Subcutaneous abdominal adipose tissue (tissue), 5 donors: ENCODE measurements around the gene HS1BP3.

Experiments
- H3K27ac ChIP-seq: one replicate; pipeline ENCODE4 v1.7.0; 2013; ENCODE audit warnings: low read depth, mild to moderate bottlenecking, inconsistent platforms, low read length, moderate library complexity
- H3K27me3 ChIP-seq, 5 donors: one replicate each; pipeline ENCODE4 v1.7.0; 2013; ENCODE audit warnings: low read length in 5 of 5, inconsistent platforms in 1 of 5; ENCODE audit not compliant: control insufficient read depth in 5 of 5, insufficient read depth in 4 of 5
- H3K36me3 ChIP-seq, 5 donors: one replicate each; pipeline ENCODE4 v1.7.0; 2013; ENCODE audit warnings: low read length in 5 of 5; ENCODE audit not compliant: control insufficient read depth in 5 of 5, insufficient read depth in 5 of 5
- H3K4me1 ChIP-seq, 5 donors: one replicate each; pipeline ENCODE4 v1.7.0; 2013; ENCODE audit warnings: low read length in 5 of 5, mild to moderate bottlenecking in 3 of 5, moderate library complexity in 1 of 5; ENCODE audit not compliant: control insufficient read depth in 5 of 5, insufficient read depth in 5 of 5
- H3K4me3 ChIP-seq, 5 donors: one replicate each; pipeline ENCODE4 v1.7.0; 2013; ENCODE audit warnings: low read length in 5 of 5, low read depth in 1 of 5
- H3K9ac ChIP-seq, 5 donors: one replicate each; pipeline ENCODE4 v1.7.0; 2013; ENCODE audit warnings: low read length in 5 of 5, mild to moderate bottlenecking in 4 of 5, moderate library complexity in 3 of 5
- H3K9me3 ChIP-seq, 5 donors: one replicate each; pipeline ENCODE4 v1.7.0; 2013; ENCODE audit warnings: low read length in 5 of 5; ENCODE audit not compliant: control insufficient read depth in 5 of 5
- donor health status: healthy.
- donor health status: healthy.
- donor health status: healthy.
- donor health status: healthy.
- donor health status: healthy.

HS1BP3 gene

DNA sequence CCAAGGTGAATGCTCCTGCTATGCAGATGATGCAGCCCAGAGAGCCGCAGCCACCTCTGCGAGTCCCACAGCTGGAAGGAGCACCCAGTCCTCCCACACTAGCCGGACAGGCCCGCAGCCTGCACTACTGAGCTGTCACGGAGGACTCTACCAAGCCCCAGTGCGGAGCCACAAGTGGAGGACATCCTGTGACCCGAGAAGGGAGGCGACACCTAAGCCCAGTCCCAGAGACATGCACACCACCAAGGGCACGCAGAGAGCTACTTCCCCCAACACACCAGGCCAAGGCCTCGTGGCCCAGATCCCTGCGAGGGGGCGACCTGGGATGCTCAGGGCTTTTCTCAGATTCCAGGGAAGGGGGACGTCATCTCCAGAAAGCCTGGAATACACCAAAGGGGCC is 12.9 kb downstream of the HS1BP3 start:
- H3K27me3 ChIP-seq, result no peaks in the 10 kb centered on the region
- no peak overlapping the region for H3K4me3 ChIP-seq
- H3K27ac ChIP-seq, result no peak overlapping the region
- no peak overlapping the region for H3K9ac ChIP-seq
- H3K9me3 ChIP-seq, result no peaks in the 10 kb centered on the region
- peaks cover 3 to 67% (median 51%) of the 10 kb centered on the region in 5 donors for H3K36me3 ChIP-seq
- peaks cover 14 to 54% (median 41%) of the 10 kb centered on the region in 5 donors for H3K4me1 ChIP-seq

DNA sequence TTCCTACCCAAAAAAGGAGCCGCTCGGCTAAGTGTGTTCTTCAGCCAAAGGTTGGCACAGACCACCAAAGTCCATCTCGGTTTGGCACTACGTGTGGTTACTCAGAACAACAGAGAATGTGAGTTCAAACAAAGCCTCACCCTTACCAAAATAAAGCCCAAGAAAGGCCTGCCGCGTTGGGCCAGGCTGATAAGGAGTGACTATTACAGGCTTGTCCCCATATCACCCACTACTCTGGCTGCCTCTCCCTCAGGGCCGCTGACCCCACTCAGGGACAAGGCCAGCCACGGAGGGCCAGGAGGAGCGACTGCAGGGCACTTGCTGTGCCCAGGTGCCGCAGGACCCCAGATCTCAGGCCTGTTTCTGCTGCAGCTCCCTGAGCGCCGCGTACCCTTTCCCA is 13.8 kb downstream of the HS1BP3 start:
- no peak overlapping the region for H3K9ac ChIP-seq

DNA sequence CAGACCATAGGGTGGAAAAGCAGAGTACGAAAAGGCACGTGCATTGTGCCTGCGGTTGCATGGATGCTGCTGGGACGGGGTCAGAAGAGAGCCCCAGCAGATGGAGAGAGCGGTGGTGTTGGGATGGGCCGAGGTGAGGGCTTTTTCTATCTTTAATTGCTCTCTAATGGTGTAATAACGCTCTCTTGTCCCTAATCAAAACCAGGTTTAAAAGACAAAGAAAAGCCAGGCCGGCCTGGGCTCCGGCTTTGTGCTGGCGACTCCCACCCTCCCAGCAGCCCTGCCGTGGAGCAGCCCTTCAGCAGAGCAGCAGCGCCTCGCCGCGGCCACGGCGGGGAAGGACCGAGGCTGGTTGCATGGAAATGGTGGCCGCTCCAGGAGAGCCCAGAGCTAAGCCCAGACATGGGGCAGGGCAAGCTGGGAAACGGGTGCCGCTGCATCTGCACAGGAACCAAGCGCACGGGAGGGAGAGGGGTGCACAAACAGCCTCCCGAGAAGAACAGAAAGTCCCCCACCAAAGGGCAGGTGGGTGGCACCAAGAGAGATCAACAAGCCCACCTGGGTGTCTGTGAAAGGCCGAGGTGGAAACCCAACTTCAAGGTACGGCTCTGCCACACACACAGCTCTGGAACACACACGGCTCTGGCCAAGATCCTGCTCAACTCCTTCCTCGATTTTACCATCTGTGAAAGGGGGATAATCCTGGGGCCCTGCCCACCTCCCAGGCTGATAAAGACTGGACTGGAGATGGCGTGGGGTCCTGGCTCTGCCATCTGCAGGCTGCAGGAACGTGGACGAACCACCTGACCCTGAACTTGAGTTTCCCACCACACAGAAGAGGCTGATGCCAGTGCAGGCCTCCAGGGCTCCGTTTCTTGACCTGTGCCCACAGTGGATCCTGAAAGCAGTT is 15.0 kb downstream of the HS1BP3 start:
- Histone ChIP-seq H3K36me3 (peaks cover 3 to 66% (median 43%) of the 10 kb centered on the region in 5 donors), H3K9me3 (no peaks in the 10 kb centered on the region), H3K9ac (peak overlapping the region in 3 of 5 donors; percentile 17 to 48 (median 30)), H3K4me1 (peaks cover 12 to 39% (median 30%) of the 10 kb centered on the region in 5 donors), H3K27ac (peak overlapping the region; percentile 30), H3K27me3 (no peaks in the 10 kb centered on the region), H3K4me3 (peak overlapping the region in 1 of 5 donors; percentile 36)

More for the DNA sequence above, 13.8 kb downstream of the HS1BP3 start:
- Histone ChIP-seq H3K27ac (no peak overlapping the region), H3K27me3 (no peaks in the 10 kb centered on the region), H3K36me3 (peaks cover 3 to 69% (median 48%) of the 10 kb centered on the region in 5 donors), H3K4me3 (no peak overlapping the region), H3K4me1 (peaks cover 14 to 50% (median 35%) of the 10 kb centered on the region in 5 donors), H3K9me3 (no peaks in the 10 kb centered on the region)

DNA sequence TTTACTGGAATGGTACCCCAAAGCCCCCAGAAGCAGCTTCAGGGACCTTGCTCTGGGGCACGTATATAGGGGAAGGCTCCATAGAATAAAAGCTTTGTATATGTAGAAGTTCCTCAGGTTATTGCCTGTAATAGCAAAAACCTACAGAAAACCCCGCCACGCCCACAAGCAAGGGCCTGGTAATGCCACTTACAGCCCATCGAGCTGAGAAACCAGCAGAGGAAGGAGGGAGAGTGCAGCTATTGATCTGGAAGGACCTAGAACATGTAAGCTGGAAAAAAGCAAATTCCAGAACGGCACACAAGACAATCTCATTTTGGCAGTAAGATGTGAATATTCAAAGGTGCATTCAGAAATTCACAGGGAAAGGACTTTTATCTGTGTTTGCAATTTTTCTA is 15.8 kb downstream of the HS1BP3 start:
- peak overlapping the region; percentile 30 for H3K27ac ChIP-seq
- no peaks in the 10 kb centered on the region for H3K27me3 ChIP-seq
- H3K4me3 ChIP-seq, result no peak overlapping the region
- H3K9ac ChIP-seq, result peak overlapping the region in 2 of 5 donors; percentile 47 to 48
- H3K36me3 ChIP-seq, result peaks cover 3 to 62% (median 39%) of the 10 kb centered on the region in 5 donors
- peaks cover 12 to 35% (median 28%) of the 10 kb centered on the region in 5 donors for H3K4me1 ChIP-seq
- no peaks in the 10 kb centered on the region for H3K9me3 ChIP-seq

DNA sequence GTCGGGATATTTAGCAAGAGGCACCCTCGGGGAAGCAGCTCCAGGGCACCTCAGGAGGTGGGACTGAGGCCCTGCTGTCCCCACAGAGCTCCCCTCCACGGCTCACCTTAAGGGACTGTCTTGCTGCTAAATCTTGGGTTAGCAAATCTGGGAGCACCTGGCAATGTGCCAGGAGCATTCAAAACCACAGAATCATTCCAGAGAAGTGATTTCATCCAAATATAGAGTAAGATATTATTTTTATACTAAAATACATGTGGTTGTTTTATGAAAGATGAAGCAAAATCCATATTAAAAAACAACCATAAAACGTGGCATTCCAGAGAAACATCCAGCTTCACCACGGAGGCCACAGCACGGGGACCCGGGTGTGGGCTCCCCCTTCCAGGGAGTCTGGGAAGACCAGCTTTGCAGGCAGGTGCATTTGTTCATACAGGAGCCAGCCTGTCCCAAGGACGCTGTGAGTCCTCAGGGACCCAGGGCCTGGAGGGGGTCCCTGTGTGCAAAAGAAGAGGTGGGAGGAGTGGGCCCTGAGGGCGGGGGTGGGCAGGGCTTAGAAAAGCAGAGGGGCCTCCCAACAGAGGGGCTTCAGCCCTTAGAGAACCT is 16.3 kb downstream of the HS1BP3 start:
- Histone ChIP-seq H3K9me3 (no peaks in the 10 kb centered on the region), H3K27ac (peak overlapping the region; percentile 23), H3K36me3 (peaks cover 3 to 61% (median 38%) of the 10 kb centered on the region in 5 donors), H3K27me3 (no peaks in the 10 kb centered on the region), H3K4me3 (no peak overlapping the region), H3K4me1 (peaks cover 12 to 35% (median 28%) of the 10 kb centered on the region in 5 donors), H3K9ac (peak overlapping the region in 1 of 5 donors; percentile 34)

DNA sequence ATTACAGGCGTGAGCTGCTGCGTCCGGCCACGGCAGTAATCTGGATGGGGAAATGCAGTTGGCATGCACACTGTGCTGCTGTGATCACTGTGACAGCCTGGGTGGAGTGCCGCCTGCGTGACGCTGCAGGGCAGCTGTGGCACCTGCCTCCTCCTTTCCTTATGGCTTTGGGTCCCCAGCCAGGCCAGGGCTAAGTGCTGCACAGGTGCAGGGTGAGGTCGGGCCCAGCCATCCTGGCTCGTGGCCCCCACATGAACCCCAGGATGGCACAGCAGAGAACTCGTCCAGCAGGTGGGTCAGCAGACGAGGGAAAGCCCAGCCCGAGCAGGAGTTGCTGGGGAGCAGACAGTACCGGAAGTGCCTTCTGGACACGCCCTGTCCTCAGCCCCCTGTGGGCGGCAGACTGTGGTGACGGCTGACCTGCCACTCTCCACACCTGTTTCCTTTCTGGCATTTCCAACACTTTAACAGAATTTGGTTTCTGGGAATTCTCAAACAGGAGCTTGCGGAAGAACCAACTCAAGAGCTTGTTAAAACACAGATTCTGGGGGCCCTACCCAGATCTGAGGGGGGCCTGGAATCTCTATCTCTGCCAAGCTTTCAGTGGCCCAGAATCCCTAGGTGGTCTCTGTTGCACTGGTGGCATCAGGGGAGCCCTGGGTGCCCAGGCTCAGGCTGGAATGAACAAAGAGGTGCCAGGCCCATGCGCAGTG is 16.9 kb downstream of the HS1BP3 start:
- Histone ChIP-seq H3K36me3 (peaks cover 0 to 61% (median 37%) of the 10 kb centered on the region in 5 donors), H3K9me3 (no peaks in the 10 kb centered on the region), H3K27me3 (no peaks in the 10 kb centered on the region), H3K27ac (peak overlapping the region; percentile 23), H3K4me3 (no peak overlapping the region), H3K4me1 (peaks cover 12 to 35% (median 28%) of the 10 kb centered on the region in 5 donors), H3K9ac (peak overlapping the region in 1 of 5 donors; percentile 34)

DNA sequence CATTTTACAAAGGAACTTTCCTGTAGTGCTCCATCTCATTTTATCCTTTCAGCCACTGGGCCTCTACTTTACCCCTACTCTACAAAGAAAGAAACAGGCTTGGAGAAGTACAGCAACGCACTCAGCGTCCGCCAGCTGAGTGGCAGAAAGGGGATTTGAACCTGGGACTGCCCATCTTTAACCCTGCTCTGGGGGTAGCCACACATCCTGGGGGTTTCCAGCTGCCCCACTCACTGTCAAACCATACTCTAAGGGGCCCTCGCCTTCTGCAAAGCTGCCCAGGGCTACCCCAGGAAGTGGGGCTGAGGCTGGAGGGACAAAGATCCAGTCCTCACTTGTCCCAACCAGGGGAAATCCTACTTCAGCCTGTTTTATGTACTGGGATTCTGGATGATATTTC is 17.9 kb downstream of the HS1BP3 start:
- Histone ChIP-seq H3K27ac (no peak overlapping the region), H3K4me1 (peaks cover 12 to 35% (median 28%) of the 10 kb centered on the region in 5 donors), H3K9ac (no peak overlapping the region)

DNA sequence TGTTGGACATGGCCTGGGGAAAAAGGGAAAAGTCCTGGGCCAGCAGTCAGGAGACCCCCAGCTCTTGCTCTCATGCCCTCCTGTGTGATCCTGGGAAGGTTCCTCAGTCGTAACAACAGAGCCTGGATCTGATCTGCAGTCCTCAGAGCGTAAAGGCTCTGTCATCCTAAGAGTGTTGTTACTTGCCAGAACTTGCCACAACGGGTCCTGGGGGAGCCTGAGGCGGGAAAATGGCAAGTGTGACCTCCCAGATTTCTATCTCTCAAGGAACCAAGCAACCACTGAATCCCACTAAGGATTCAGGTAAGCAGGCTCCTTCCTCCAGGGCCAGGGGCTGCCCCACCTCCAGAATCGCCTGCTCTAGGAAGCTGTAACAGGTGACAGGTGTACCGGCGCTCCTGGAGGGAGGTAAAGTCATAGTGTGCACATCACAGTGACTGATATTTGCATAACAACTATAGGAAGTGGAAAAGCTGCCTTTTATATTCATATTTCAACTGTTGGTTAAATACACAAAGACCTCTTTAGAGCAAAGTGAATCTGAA is 18.4 kb downstream of the HS1BP3 start:
- Histone ChIP-seq H3K36me3 (peaks cover 0 to 53% (median 23%) of the 10 kb centered on the region in 5 donors), H3K9ac (no peak overlapping the region), H3K4me1 (peaks cover 12 to 38% (median 30%) of the 10 kb centered on the region in 5 donors), H3K27ac (no peak overlapping the region), H3K4me3 (no peak overlapping the region), H3K27me3 (no peaks in the 10 kb centered on the region), H3K9me3 (no peaks in the 10 kb centered on the region)

More for the DNA sequence above, 17.9 kb downstream of the HS1BP3 start:
- peaks cover 0 to 58% (median 28%) of the 10 kb centered on the region in 5 donors for H3K36me3 ChIP-seq
- H3K27me3 ChIP-seq, result no peaks in the 10 kb centered on the region
- H3K4me3 ChIP-seq, result no peak overlapping the region
- H3K9me3 ChIP-seq, result no peaks in the 10 kb centered on the region

DNA sequence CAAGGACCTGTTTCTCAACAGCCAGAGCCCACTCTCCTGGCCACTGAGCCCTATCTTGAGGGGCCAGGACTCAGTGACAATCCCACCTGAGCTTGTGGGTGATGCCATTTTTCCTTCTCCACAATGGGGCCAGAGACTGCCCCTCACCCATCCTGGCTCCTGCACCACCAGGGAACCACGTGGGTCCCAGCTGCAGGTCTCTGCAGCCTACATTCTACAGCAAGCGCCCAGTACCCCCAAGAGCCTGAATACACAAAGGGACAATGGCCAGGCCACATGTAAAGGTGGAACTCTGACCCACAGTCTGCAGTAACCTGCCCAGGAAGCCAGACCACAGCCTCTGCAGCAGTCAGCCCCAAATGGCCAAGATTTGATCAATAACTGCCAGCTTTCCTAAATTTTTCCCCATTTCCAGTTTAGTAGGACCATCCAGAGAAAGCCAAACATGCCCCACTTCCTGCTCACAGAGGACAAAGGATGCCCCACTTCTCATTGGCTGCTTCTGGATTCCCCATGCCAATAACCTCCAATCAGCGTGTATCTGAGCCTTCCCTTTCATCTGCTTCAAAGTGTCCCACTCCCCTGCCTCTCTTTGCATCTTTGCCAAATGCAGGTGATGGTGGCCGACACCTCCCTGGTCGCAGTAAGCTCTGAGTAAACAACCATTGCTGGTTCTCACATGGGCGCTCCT is 19.1 kb downstream of the HS1BP3 start:
- H3K4me1 ChIP-seq, result peaks cover 14 to 45% (median 37%) of the 10 kb centered on the region in 5 donors
- H3K36me3 ChIP-seq, result peaks cover 0 to 47% (median 18%) of the 10 kb centered on the region in 5 donors
- H3K9ac ChIP-seq, result no peak overlapping the region
- no peak overlapping the region for H3K4me3 ChIP-seq
- H3K27me3 ChIP-seq, result no peaks in the 10 kb centered on the region
- H3K9me3 ChIP-seq, result no peaks in the 10 kb centered on the region
- no peak overlapping the region for H3K27ac ChIP-seq
